H1 (cell line): ENCODE measurements around the gene ATP2B3. TPM values are rescaled to one million over a fixed set of nuclear protein-coding genes. Genes with fewer than 3 reads are reported as not detected.

Experiments
- CTCF ChIA-PET: fragments of 300-600 bp; sonication (Branson Sonifier 250); formaldehyde crosslinking; loops from one replicate; lab custom pipeline; 2021; ENCODE audit not compliant: partially characterized antibody; lab: Charles Lee
- POLR2A ChIA-PET: fragments of 300-600 bp; sonication (Branson Sonifier 250); formaldehyde crosslinking; loops from one replicate; lab custom pipeline; 2021; ENCODE audit warnings: inconsistent platforms; ENCODE audit not compliant: partially characterized antibody; lab: Charles Lee
- DNase-seq, 2 experiments: peaks; one replicate each; pipeline versions ENCODE4 v3.0.0 to v3.0.0-alpha.2; 2010 to 2022; ENCODE audit warnings: low spot score in 2 of 2, low read depth in 1 of 2, mixed read lengths in 1 of 2
- FAIRE-seq: peaks from 2 replicates; lab custom pipeline; 2011; peaks lifted over from hg19 to GRCh38; lab: Jason Lieb, UNC
- H2AFZ ChIP-seq: 2 replicates; pipeline ENCODE4 v1.8.1; 2012; ENCODE audit warnings: low read length, inconsistent platforms
- H2AK5ac ChIP-seq: 2 replicates; pipeline ENCODE4 v1.6.1; 2013; ENCODE audit warnings: low read depth, low read length
- H2BK120ac ChIP-seq: replicated peaks from 2 replicates; pipeline ENCODE3; 2013; ENCODE audit warnings: low read depth, low read length, inconsistent platforms
- H2BK12ac ChIP-seq: 2 replicates; pipeline ENCODE4 v1.6.1; 2013; ENCODE audit warnings: low read depth, low read length
- H2BK15ac ChIP-seq: 2 replicates; pipeline ENCODE4 v1.6.1; 2013; ENCODE audit warnings: low read length
- H2BK20ac ChIP-seq: 2 replicates; pipeline ENCODE4 v1.6.1; 2013; ENCODE audit warnings: low read length
- H2BK5ac ChIP-seq: 2 replicates; pipeline ENCODE4 v1.6.1; 2013; ENCODE audit warnings: low read depth, low read length
- H3K14ac ChIP-seq: 2 replicates; pipeline ENCODE4 v1.6.1; 2013; ENCODE audit warnings: inconsistent platforms; ENCODE audit not compliant: insufficient read length
- H3K18ac ChIP-seq: 2 replicates; pipeline ENCODE4 v1.6.1; 2013; ENCODE audit warnings: low read length; ENCODE audit errors: extremely low read depth
- H3K23ac ChIP-seq: 2 replicates; pipeline ENCODE4 v1.6.1; 2013; ENCODE audit warnings: inconsistent platforms; ENCODE audit not compliant: insufficient read length
- H3K23me2 ChIP-seq: 2 replicates; pipeline ENCODE4 v1.6.1; 2013; ENCODE audit warnings: low read depth, low read length
- H3K27ac ChIP-seq: 2 replicates; pipeline ENCODE4 v1.6.1; 2011; ENCODE audit warnings: low read depth, low read length, inconsistent platforms
- H3K27me3 ChIP-seq, 4 experiments: replicated peaks in 1 of 4; 1 replicate in 1 of 4; 2 replicates in 3 of 4; pipeline versions ENCODE4 v1.6.1 to v1.8.1; 2011 to 2013; ENCODE audit warnings: low read length in 3 of 4, mild to moderate bottlenecking in 3 of 4, inconsistent platforms in 2 of 4, mixed read lengths in 2 of 4, moderate library complexity in 1 of 4; ENCODE audit not compliant: control insufficient read depth in 3 of 4, insufficient read depth in 3 of 4; ENCODE audit errors: extremely low read depth in 1 of 4
- H3K36me3 ChIP-seq, 4 experiments: 2 replicates each; pipeline versions ENCODE4 v1.6.1 to v1.8.1; 2011 to 2013; ENCODE audit warnings: mild to moderate bottlenecking in 4 of 4, low read length in 3 of 4, moderate library complexity in 2 of 4, control low read depth in 1 of 4, inconsistent platforms in 1 of 4; ENCODE audit not compliant: insufficient read depth in 4 of 4, control insufficient read depth in 2 of 4
- H3K4ac ChIP-seq: replicated peaks from 2 replicates; pipeline ENCODE3; 2013; ENCODE audit warnings: low read length, low read depth, mixed read lengths, inconsistent platforms; ENCODE audit not compliant: insufficient read length
- H3K4me1 ChIP-seq, 4 experiments: replicated peaks in 1 of 4; 1 replicate in 1 of 4; 2 replicates in 3 of 4; pipeline versions ENCODE4 v1.6.1 to v1.8.1; 2011 to 2013; ENCODE audit warnings: low read length in 3 of 4, inconsistent platforms in 2 of 4, mixed read lengths in 1 of 4; ENCODE audit not compliant: insufficient read depth in 4 of 4, control insufficient read depth in 3 of 4
- H3K4me2 ChIP-seq, 2 experiments: 2 replicates each; pipeline versions ENCODE4 v1.6.1 to v1.8.1; 2011 to 2013; ENCODE audit warnings: low read depth in 2 of 2, low read length in 2 of 2, control low read depth in 1 of 2, inconsistent platforms in 1 of 2, mild to moderate bottlenecking in 1 of 2; ENCODE audit not compliant: insufficient read depth in 1 of 2
- H3K4me3 ChIP-seq, 4 experiments: fragments of 200-600, 300-600 bp in 1 of 4; sonication (generic), shearing (Covaris generic), sonication (Bioruptor Twin) in 1 of 4; 2 replicates each; pipeline versions ENCODE4 v1.5.1 to v1.8.1; 2011 to 2016; ENCODE audit warnings: low read length in 4 of 4, low read depth in 3 of 4, control low read depth in 2 of 4, inconsistent platforms in 2 of 4, mild to moderate bottlenecking in 2 of 4, mixed read lengths in 1 of 4, moderate library complexity in 1 of 4; ENCODE audit not compliant: insufficient read depth in 2 of 4; ENCODE audit errors: extremely low read depth in 1 of 4
- H3K56ac ChIP-seq: replicated peaks from 2 replicates; pipeline ENCODE3; 2013; ENCODE audit warnings: low read depth, mild to moderate bottlenecking, mixed read lengths, low read length, inconsistent platforms; ENCODE audit not compliant: insufficient read length
- H3K79me1 ChIP-seq: 2 replicates; pipeline ENCODE4 v1.6.1; 2013; ENCODE audit warnings: low read depth, low read length, control low read depth
- H3K79me2 ChIP-seq, 2 experiments: 2 replicates each; pipeline versions ENCODE4 v1.6.1 to v1.8.1; 2012 to 2013; ENCODE audit warnings: low read length in 2 of 2, mild to moderate bottlenecking in 2 of 2, inconsistent platforms in 1 of 2; ENCODE audit not compliant: insufficient read depth in 2 of 2, control insufficient read depth in 1 of 2
- H3K9ac ChIP-seq, 4 experiments: replicated peaks in 1 of 4; 1 replicate in 1 of 4; 2 replicates in 3 of 4; pipeline versions ENCODE4 v1.6.1 to v1.8.1; 2011 to 2013; ENCODE audit warnings: low read depth in 3 of 4, low read length in 3 of 4, control low read depth in 2 of 4, mild to moderate bottlenecking in 2 of 4, moderate library complexity in 2 of 4, inconsistent platforms in 1 of 4; ENCODE audit errors: extremely low read depth in 1 of 4
- H3K9me3 ChIP-seq, 2 experiments: 2 replicates each; pipeline versions ENCODE4 v1.6.1 to v1.8.1; 2012 to 2013; ENCODE audit warnings: mild to moderate bottlenecking in 2 of 2, moderate library complexity in 2 of 2, control low read depth in 1 of 2, inconsistent platforms in 1 of 2, low read depth in 1 of 2, low read length in 1 of 2, mixed read lengths in 1 of 2; ENCODE audit not compliant: insufficient read depth in 2 of 2
- H4K20me1 ChIP-seq, 2 experiments: replicated peaks in 1 of 2; 2 replicates each; pipeline versions ENCODE3 to v1.8.1; 2011 to 2013; ENCODE audit warnings: inconsistent platforms in 2 of 2, low read length in 2 of 2, mild to moderate bottlenecking in 1 of 2; ENCODE audit not compliant: insufficient read depth in 2 of 2, control insufficient read depth in 1 of 2
- H4K5ac ChIP-seq: 2 replicates; pipeline ENCODE4 v1.6.1; 2013; ENCODE audit warnings: low read length, low read depth, mixed read lengths, inconsistent platforms; ENCODE audit not compliant: insufficient read length
- H4K8ac ChIP-seq: 2 replicates; pipeline ENCODE4 v1.8.0; 2013; ENCODE audit warnings: mild to moderate bottlenecking, moderate library complexity, low read length, inconsistent platforms; ENCODE audit not compliant: insufficient read depth; ENCODE audit errors: extremely low read depth
- H4K91ac ChIP-seq: replicated peaks from 2 replicates; pipeline ENCODE3; 2013; ENCODE audit warnings: low read length, mixed read lengths, inconsistent platforms; ENCODE audit not compliant: insufficient read length
- ASH2L ChIP-seq: fragments of 200-600, 300-600 bp; sonication (generic); IDR thresholded peaks from one replicate; pipeline ENCODE4 v1.7.1; 2017; ENCODE audit warnings: low read length
- HDAC2 ChIP-seq, 2 experiments: fragments of 300-600 bp in 1 of 2; sonication (generic) in 1 of 2; IDR thresholded peaks; 2 replicates each; pipeline ENCODE4 v1.6.1; 2011 to 2012; ENCODE audit warnings: low read depth in 2 of 2, low read length in 2 of 2, mild to moderate bottlenecking in 2 of 2, moderate library complexity in 2 of 2, borderline replicate concordance in 1 of 2, inconsistent platforms in 1 of 2
- RXRA ChIP-seq: IDR thresholded peaks from 2 replicates; pipeline ENCODE4 v1.6.1; 2011; ENCODE audit warnings: low read depth, mild to moderate bottlenecking, low read length, moderate library complexity; ENCODE audit not compliant: insufficient read depth
- SP1 ChIP-seq: IDR thresholded peaks from 2 replicates; pipeline ENCODE4 v1.6.1; 2011; ENCODE audit warnings: low read depth, low read length
- WGBS, 2 experiments: shearing (Covaris generic) in 1 of 2; methylation state at CpG; one replicate each; pipeline versions ENCODE4 v1.1.6 to v1.1.7; 2013 to 2015; ENCODE audit warnings: low lambda C conversion rate in 2 of 2, mixed read lengths in 2 of 2, inconsistent platforms in 1 of 2, low coverage in 1 of 2, missing lambda C conversion rate in 1 of 2; ENCODE audit not compliant: insufficient replicate concordance in 2 of 2, insufficient coverage in 1 of 2, insufficient read length in 1 of 2; ENCODE audit errors: extremely low coverage in 1 of 2, missing lambda C conversion rate in 1 of 2; 5-methylcytosine and 5-hydroxymethylcytosine counted together
- polyA plus RNA-seq, 7 experiments: library from polyadenylated mRNA; depleted of rRNA in 3 of 7; stranded (reverse) in 5 of 7; unstranded in 2 of 7; fragments of >200 nt in 5 of 7; fragments of 200-250 nt in 2 of 7; gene quantifications; 1 replicate in 5 of 7; 2 replicates in 1 of 7; 4 replicates in 1 of 7; pipeline versions ENCODE4 v1.2.1 to v1.2.3, GENCODE V29; 2011 to 2013; ENCODE audit warnings: missing spikeins in 2 of 7, mixed read lengths in 2 of 7
- total RNA-seq: library from RNA; stranded (reverse); fragmentation: NEBNext Ultra II Directional; extraction: Animal tissue kit (Norgen Biotek cat#: 25700); gene quantifications from 2 replicates; pipeline ENCODE4 v1.2.1, GENCODE V29; 2021
- TF ChIP-seq, protein P1 (sequence below): IDR thresholded peaks from 2 replicates; pipeline ENCODE4 v1.6.1; 2011; ENCODE audit warnings: low read length, improper control_type of control experiment

ATP2B3 gene
- total and polyA plus RNA-seq, 2 of the 8 experiments (the other 6 are each of a cell fraction or from before 2014, with no cell fraction given), result 0.14 to 0.19 TPM

DNA sequence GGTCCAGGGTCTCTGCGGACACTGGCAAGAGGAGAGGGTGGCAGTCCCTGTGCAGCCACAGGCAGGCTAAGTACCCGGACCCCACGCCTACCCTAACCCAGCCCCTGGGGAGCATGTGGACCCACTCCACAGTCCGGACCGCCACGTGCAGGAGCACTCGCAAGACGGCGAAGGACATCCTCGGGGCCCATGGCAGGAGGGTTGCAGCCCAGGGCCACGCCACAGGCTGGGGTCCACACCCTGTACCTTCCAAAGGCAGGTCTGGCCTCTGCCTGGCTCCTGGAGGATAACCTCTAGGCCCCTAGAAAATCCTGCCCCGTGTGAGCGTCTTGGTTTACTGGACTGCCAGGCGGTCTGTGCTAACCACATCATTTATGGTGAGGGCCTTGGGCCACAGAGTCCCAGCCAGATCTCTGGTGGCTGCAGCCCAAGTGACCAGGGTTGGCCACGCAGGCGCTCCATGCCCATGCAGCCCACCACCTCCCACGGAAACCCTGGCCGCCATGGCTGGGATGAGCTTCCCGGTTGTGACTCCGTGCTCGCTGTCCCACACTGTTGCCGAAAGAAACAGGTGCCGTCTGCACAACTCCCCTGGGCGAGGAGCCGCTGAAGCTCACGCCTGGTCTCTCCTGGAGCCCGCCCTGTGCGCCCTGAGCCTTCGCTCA, 71.5 kb downstream of the ATP2B3 start:
- no peaks in the 10 kb centered on the region for H3K23me2 ChIP-seq
- CTCF ChIA-PET, result interaction anchor here (1.3 kb wide), 1 partner anchor 39 kb away, joined by 3 read pairs; no protein-coding TSS in a partner anchor
- H3K79me2 ChIP-seq, result no peaks in the 10 kb centered on the region
- H3K27me3 ChIP-seq, result no peaks in the 10 kb centered on the region
- no peak overlapping the region for H4K91ac ChIP-seq
- H3K36me3 ChIP-seq, result 0 out of 8 replicates have a peak, but pooled peaks cover 0 to 6% (median 0%) of the 10 kb centered on the region in 4 experiments
- no peak overlapping the region for H3K9ac ChIP-seq
- no peak overlapping the region for H2BK12ac ChIP-seq
- no peak overlapping the region for H3K56ac ChIP-seq
- no peaks in the 10 kb centered on the region for H3K79me1 ChIP-seq
- WGBS, 2 experiments, result 91% methylated on average over 10 of the region's 29 CpGs; no CpG with 5 or more reads in 1 of the 2 experiments
- no peak overlapping the region for H3K23ac ChIP-seq
- H2BK15ac ChIP-seq, result no peak overlapping the region
- no peak overlapping the region for H3K4ac ChIP-seq
- TF ChIP-seq HDAC2 (IDR thresholded peaks at IDR 0.05; ENCODE audit: borderline replicate concordance in 1 of 2, low read depth in 2 of 2, low read length in 2 of 2) (no peak), RXRA (no peak), ASH2L (no peak), SP1 (no peak)
- TF ChIP-seq, protein P1, sequence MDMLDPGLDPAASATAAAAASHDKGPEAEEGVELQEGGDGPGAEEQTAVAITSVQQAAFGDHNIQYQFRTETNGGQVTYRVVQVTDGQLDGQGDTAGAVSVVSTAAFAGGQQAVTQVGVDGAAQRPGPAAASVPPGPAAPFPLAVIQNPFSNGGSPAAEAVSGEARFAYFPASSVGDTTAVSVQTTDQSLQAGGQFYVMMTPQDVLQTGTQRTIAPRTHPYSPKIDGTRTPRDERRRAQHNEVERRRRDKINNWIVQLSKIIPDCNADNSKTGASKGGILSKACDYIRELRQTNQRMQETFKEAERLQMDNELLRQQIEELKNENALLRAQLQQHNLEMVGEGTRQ, result no peak
- no peaks in the 10 kb centered on the region for H3K4me1 ChIP-seq
- no peak overlapping the region for H3K18ac ChIP-seq
- DNase-seq (no peak), FAIRE-seq (no peak)
- H2BK120ac ChIP-seq, result no peak overlapping the region
- H2BK5ac ChIP-seq, result no peak overlapping the region
- no peak overlapping the region for H2AK5ac ChIP-seq
- H3K4me3 ChIP-seq, result no peak overlapping the region
- H3K14ac ChIP-seq, result no peak overlapping the region
- H4K20me1 ChIP-seq, result no peaks in the 10 kb centered on the region
- no peaks in the 10 kb centered on the region for H3K9me3 ChIP-seq
- POLR2A ChIA-PET, result no interaction called here
- H4K5ac ChIP-seq, result no peak overlapping the region
- H3K4me2 ChIP-seq, result no peak overlapping the region
- H2BK20ac ChIP-seq, result no peak overlapping the region
- H4K8ac ChIP-seq, result no peak overlapping the region; the same call in 1 of the 2 replicates
- no peak overlapping the region for H2AFZ ChIP-seq
- H3K27ac ChIP-seq, result no peak overlapping the region
